Vagina (tissue), 2 donors: ENCODE measurements around the gene FBXO38. TPM values are rescaled to one million over a fixed set of nuclear protein-coding genes. Genes with fewer than 3 reads are reported as not detected.

Experiments
- DNase-seq, 2 donors: peaks; one replicate each; pipeline ENCODE4 v3.0.0-alpha.2; 2017; ENCODE audit errors: extremely low spot score in 2 of 2
- H3K27ac ChIP-seq: fragments of 200-600 bp; sonication (generic); one replicate; pipeline ENCODE4 v1.5.1; 2019
- H3K27me3 ChIP-seq: fragments of 200-600 bp; sonication (generic); one replicate; pipeline ENCODE4 v1.5.1; 2019
- H3K36me3 ChIP-seq, 2 donors: fragments of 200-600 bp; sonication (generic); one replicate each; pipeline ENCODE4 v1.5.1; 2017 to 2019
- H3K4me1 ChIP-seq: fragments of 200-600 bp; sonication (generic); one replicate; pipeline ENCODE4 v1.5.1; 2019
- H3K4me3 ChIP-seq, 2 donors: fragments of 200-600 bp; sonication (generic); 1 replicate in 1 of 2; 2 replicates in 1 of 2; pipeline ENCODE4 v1.5.1; 2016 to 2019
- H3K9me3 ChIP-seq: fragments of 200-600 bp; sonication (generic); one replicate; pipeline ENCODE4 v1.5.1; 2019
- POLR2A ChIP-seq, 2 donors: fragments of 450-650 bp; IDR thresholded peaks; one replicate each; pipeline ENCODE4 v1.6.1; 2017; ENCODE audit warnings: antibody characterized with exemption in 2 of 2, mild to moderate bottlenecking in 2 of 2, moderate library complexity in 2 of 2
- POLR2AphosphoS5 ChIP-seq, 2 donors: sonication (generic); formaldehyde crosslinking; IDR thresholded peaks; one replicate each; pipeline ENCODE4 v1.9.0; 2017; ENCODE audit warnings: antibody characterized with exemption in 2 of 2, mild to moderate bottlenecking in 2 of 2, low read depth in 1 of 2; ENCODE audit not compliant: insufficient read depth in 1 of 2
- intact Hi-C: fragments of 100-400 bp; cut with DNase I; formaldehyde crosslinking; loops from one replicate; pipeline ENCODE4 v1.15.1; 2023
- total RNA-seq: library from RNA; depleted of rRNA; stranded (reverse); fragments of >200 nt; gene quantifications from one replicate; pipeline ENCODE4 v1.2.3, GENCODE V29; 2016
- TF ChIP-seq, protein P1 (sequence below), 3 experiments: fragments of 450-650 bp in 2 of 3; fragments of 200-600 bp in 1 of 3; sonication (generic) in 1 of 3; IDR thresholded peaks; one replicate each; pipeline ENCODE4 v1.5.1; 2017 to 2019; ENCODE audit warnings: antibody characterized with exemption in 3 of 3, mild to moderate bottlenecking in 2 of 3, moderate library complexity in 2 of 3

Gene FBXO38
- total RNA-seq, 1 donor from 2014 or later, result 40.3 TPM

DNA sequence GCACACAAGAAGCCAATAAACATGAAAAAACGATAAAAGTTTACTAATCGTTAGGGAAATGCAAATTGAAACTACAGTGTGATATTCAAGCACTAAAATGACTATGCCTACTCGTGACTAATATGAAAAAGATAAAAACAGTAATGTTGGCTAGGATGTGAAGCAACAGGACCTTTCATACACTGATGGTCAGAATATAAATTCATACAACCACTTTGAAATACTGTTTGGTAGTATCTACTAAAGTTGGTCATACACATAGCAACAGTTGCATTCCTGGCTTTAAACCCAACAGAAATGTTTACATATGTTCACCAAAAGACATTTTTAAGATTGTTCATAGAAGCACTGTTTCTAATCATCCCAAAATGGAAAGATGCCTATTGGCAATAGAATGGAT, 24.3 kb downstream of the FBXO38 start:
- Histone ChIP-seq H3K27me3 (no peaks in the 10 kb centered on the region), H3K4me1 (no peaks in the 10 kb centered on the region), H3K4me3 (no peak overlapping the region), H3K36me3 (peaks cover 0 to 79% of the 10 kb centered on the region in 2 donors), H3K27ac (no peak overlapping the region), H3K9me3 (no peaks in the 10 kb centered on the region)
- intact Hi-C loops, result no loop called here
- no peak for DNase-seq
- TF ChIP-seq, protein P1, sequence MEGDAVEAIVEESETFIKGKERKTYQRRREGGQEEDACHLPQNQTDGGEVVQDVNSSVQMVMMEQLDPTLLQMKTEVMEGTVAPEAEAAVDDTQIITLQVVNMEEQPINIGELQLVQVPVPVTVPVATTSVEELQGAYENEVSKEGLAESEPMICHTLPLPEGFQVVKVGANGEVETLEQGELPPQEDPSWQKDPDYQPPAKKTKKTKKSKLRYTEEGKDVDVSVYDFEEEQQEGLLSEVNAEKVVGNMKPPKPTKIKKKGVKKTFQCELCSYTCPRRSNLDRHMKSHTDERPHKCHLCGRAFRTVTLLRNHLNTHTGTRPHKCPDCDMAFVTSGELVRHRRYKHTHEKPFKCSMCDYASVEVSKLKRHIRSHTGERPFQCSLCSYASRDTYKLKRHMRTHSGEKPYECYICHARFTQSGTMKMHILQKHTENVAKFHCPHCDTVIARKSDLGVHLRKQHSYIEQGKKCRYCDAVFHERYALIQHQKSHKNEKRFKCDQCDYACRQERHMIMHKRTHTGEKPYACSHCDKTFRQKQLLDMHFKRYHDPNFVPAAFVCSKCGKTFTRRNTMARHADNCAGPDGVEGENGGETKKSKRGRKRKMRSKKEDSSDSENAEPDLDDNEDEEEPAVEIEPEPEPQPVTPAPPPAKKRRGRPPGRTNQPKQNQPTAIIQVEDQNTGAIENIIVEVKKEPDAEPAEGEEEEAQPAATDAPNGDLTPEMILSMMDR (IDR thresholded peaks at IDR 0.05), result no peak
- TF ChIP-seq POLR2AphosphoS5 (IDR thresholded peaks at IDR 0.05; ENCODE audit: insufficient read depth in 1 of 2, low read depth in 1 of 2) (no peak), POLR2A (IDR thresholded peaks at IDR 0.05) (no peak)

DNA sequence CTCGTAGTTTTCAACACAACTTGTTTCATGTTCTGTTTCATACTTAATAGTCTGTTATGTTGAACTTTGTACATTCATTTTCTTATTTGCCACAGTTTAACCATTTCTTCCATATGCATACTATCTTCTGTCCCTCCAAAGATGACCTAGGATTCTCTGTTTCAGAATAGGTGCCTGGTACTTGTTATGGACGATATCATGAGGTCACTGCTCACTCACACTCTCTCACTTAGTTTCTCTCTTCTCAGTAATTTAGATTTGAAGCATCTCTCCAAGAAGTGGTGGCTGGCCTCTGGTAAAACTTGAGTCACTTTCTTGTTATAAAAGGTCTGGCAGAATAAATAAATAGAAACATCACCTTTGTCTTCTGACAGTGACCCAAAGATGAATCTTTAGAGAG, 28.4 kb downstream of the FBXO38 start:
- DNase-seq, result no peak
- H3K27me3 ChIP-seq, result no peaks in the 10 kb centered on the region
- no peaks in the 10 kb centered on the region for H3K4me1 ChIP-seq
- H3K36me3 ChIP-seq, result peaks cover 0 to 84% of the 10 kb centered on the region in 2 donors
- H3K9me3 ChIP-seq, result no peaks in the 10 kb centered on the region
- no peak overlapping the region for H3K4me3 ChIP-seq
- H3K27ac ChIP-seq, result no peak overlapping the region
- TF ChIP-seq POLR2A (IDR thresholded peaks at IDR 0.05) (no peak), POLR2AphosphoS5 (IDR thresholded peaks at IDR 0.05; ENCODE audit: insufficient read depth in 1 of 2, low read depth in 1 of 2) (no peak)
- TF ChIP-seq, protein P1 (IDR thresholded peaks at IDR 0.05), result no peak
- intact Hi-C loops, result no loop called here

DNA sequence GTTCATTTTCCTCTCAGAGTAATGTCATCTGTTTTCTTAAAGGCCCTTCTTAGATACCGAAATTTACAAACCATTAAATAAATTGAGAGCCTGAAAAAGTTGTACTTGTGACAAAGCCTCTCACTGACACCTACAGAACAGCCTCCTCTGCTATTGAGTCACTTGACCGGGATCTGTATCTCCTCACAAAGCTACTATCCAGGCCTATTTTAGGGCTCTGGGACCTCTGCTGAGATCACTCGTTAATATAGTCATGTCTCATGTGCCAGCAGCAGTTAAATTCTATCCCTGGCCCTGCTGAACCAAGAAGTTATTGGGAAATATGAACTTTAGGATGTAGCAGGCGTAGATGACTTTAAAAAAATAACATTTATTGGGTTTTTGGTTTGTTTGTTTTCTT, 31.1 kb downstream of the FBXO38 start:
- TF ChIP-seq, protein P1 (IDR thresholded peaks at IDR 0.05), result no peak
- TF ChIP-seq POLR2A (IDR thresholded peaks at IDR 0.05) (no peak), POLR2AphosphoS5 (IDR thresholded peaks at IDR 0.05; ENCODE audit: insufficient read depth in 1 of 2, low read depth in 1 of 2) (no peak)
- intact Hi-C loops, result no loop called here
- H3K9me3 ChIP-seq, result no peaks in the 10 kb centered on the region
- no peaks in the 10 kb centered on the region for H3K27me3 ChIP-seq
- H3K4me1 ChIP-seq, result no peaks in the 10 kb centered on the region
- H3K4me3 ChIP-seq, result no peak overlapping the region
- H3K27ac ChIP-seq, result no peak overlapping the region
- no peak for DNase-seq
- H3K36me3 ChIP-seq, result peaks cover 0 to 76% of the 10 kb centered on the region in 2 donors

DNA sequence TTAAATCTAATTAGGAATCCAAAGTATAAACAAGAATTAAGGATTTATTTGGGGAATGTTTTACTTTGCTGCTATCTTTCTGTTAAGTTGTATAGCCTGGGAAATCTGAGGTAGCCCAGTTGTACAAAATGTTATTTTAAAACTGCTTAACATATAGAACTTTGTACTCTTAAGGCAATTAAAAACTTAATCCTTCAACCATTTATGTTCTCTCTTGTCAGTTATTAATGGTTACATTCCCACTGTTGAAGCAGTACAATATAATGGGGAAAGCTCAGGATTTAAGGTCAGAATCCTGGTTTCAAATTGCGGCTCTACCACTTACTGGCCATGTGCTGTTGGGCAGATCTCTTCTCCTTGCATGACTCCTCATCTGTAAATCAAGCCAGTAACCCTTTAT, 32.7 kb downstream of the FBXO38 start:
- no peak for DNase-seq
- Histone ChIP-seq H3K4me1 (no peaks in the 10 kb centered on the region), H3K9me3 (no peaks in the 10 kb centered on the region), H3K36me3 (peaks cover 0 to 74% of the 10 kb centered on the region in 2 donors), H3K4me3 (no peak overlapping the region), H3K27ac (no peak overlapping the region), H3K27me3 (no peaks in the 10 kb centered on the region)
- intact Hi-C loops, result no loop called here
- TF ChIP-seq POLR2AphosphoS5 (IDR thresholded peaks at IDR 0.05; ENCODE audit: insufficient read depth in 1 of 2, low read depth in 1 of 2) (no peak), POLR2A (IDR thresholded peaks at IDR 0.05) (no peak)
- TF ChIP-seq, protein P1 (IDR thresholded peaks at IDR 0.05), result no peak

DNA sequence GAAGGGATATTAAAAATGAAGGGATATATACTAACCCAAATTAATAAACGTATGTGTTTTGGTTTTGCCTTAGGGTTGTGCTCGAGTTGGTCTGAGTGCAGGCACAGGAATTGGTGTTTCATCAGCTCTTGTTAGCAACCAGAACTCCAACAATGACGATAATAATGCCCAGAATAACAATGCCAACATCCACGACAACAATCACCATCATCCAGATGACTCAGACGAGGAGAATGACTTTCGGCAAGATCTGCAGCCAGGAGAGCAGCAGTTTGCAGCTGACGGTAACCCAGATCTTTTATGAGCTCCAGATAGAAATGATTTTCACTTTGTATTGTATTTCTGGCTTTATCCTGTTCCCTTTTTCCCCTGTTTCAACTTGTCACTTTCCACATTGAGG, 33.2 kb downstream of the FBXO38 start:
- TF ChIP-seq, protein P1 (IDR thresholded peaks at IDR 0.05), result no peak
- TF ChIP-seq POLR2AphosphoS5 (IDR thresholded peaks at IDR 0.05; ENCODE audit: insufficient read depth in 1 of 2, low read depth in 1 of 2) (no peak), POLR2A (IDR thresholded peaks at IDR 0.05) (no peak)
- Histone ChIP-seq H3K4me3 (no peak overlapping the region), H3K27ac (no peak overlapping the region), H3K4me1 (no peaks in the 10 kb centered on the region), H3K27me3 (no peaks in the 10 kb centered on the region), H3K9me3 (no peaks in the 10 kb centered on the region), H3K36me3 (peaks cover 0 to 72% of the 10 kb centered on the region in 2 donors)
- DNase-seq, result no peak
- intact Hi-C loops, result no loop called here
